ENCODE measurements around the gene CENPB.
"Not testable (repeated sequence)": the region's sequence is repeated elsewhere in the genome, so short reads cannot be mapped to it uniquely, and the experiment has no call there.

Gene CENPB

DNA sequence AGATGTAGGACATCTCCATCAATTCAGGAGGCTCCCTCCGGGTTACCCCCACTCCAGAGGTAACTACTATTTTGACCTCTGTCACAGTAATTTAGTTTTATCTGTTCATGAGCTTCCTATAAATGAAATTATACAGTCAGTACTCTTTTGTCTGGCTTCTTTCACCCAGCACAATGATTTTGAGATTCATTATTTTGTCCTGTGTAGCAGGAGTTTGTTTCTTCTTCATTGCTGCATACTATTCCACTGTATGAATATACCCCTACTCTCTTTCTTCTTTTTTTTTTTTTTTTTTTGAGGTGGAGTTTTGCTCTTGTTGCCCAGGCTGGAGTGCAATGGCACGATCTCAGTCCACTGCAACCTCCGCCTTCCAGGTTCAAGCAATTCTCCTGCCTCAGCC lies 22.0 kb upstream of the CENPB start:
- no peak for DNase-seq

DNA sequence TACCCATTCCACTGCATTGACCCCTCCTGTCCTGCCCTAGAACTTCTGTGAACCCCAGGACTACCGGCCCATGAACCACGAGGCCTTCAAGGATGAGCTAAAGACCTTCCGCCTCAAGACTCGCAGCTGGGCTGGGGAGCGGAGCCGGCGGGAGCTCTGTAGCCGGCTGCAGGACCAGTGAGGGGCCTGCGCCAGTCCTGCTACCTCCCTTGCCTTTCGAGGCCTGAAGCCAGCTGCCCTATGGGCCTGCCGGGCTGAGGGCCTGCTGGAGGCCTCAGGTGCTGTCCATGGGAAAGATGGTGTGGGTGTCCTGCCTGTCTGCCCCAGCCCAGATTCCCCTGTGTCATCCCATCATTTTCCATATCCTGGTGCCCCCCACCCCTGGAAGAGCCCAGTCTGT lies 18.2 kb upstream of the CENPB start:
- no peak for DNase-seq

DNA sequence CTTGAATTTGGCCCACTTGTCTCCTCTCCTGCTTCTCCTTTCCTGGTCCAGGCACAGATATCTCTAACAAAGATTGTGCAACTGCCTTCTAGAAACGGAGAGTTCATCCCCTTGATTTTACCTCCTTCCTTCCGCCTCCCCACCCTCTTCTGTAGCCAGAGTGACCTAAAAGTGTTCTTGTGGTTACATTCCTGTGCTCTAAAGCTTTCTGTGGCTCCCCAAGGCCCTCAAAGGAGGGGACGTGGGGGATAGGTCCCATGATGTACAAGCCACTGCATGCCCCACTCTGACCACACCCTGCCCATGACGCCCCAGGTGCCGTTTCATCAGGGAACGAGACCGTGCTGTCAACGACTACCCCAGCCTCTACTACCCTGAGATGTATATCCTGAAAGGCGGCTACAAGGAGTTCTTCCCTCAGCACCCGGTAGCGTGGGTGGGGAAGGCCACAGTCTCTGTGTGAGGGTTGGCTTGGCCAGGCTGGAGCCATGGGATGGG lies 17.8 kb upstream of the CENPB start:
- no peak for DNase-seq

DNA sequence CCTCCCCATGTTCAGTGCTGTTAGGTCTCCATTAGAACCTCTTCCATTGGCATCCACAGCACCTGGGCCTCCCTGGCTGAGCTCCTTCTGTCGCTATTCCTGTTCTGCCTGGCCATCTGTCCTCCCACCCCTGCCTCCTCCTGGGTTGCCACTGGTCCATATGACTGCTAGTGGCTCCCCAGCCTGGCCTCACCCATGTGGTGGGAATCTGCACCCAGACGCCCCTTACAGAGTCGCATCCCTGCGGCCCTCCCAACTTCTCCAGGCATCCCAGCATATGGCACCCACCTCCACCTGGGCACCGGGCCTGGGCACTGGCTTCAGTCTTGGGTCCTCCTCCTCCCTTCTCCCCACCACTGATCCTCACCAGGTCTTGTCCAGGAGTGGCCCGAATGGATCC lies 17.3 kb upstream of the CENPB start:
- DNase-seq = no peak

DNA sequence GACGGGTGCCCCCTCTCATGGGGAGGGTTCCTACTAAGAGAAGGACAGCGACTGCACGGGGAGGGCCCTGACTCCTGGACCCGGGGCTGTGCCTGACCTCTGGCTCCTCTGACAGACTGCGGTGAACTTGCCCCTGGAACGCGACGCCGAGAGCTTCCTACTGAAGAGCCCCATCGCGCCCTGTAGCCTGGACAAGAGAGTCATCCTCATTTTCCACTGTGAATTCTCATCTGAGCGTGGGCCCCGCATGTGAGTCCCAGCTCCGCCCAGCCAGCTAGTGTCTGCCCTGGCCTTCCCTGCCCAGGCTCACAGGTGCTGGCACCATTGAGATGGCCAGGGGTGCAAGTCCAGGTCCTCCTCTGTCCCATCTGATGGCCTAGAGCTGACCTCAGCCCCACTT lies 16.7 kb upstream of the CENPB start:
- no peak for DNase-seq

DNA sequence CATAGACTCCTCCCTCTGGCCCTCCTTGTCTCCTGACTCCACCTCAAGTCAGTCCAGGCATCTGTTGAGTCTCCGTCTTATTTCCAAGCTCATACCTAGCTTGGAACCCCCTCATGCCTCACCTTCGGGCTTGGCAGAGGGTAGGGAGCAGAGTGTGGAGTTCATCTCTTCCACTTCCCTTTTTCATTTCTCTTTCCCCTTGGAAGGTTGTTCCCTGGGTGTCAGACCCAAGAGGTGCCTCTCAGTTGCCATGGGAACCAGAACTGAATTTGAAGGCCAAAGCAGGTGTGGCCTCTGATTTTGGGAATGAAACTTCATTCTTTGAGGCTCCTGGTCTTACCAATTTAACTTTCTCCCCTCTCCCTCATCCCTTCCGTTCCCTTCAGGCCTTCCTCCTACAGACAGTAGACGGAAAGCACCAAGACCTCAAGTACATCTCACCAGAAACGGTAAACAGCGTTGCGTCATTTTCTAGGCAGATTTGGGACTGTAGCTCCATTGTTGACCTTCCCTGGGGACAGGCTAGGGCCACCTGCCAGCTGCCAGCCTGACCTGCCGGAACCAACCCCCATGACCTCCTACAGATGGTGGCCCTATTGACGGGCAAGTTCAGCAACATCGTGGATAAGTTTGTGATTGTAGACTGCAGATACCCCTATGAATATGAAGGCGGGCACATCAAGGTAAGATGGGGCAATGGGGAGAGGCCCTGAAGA lies 16.1 kb upstream of the CENPB start:
- DNase-seq = no peak

DNA sequence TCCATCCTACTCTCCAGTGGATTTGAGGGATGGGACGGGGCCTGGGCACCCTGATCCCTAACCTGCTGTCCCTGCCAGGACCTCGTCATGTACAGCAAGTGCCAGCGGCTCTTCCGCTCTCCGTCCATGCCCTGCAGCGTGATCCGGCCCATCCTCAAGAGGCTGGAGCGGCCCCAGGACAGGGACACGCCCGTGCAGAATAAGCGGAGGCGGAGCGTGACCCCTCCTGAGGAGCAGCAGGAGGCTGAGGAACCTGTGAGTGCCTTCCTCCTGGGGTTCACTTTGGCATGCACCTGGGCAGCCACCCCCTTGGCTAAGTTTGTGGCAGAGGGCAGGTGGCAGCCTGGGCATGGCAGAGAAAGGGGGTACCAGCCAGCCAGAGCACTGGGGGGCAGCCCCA lies 15.3 kb upstream of the CENPB start:
- no peak for DNase-seq

DNA sequence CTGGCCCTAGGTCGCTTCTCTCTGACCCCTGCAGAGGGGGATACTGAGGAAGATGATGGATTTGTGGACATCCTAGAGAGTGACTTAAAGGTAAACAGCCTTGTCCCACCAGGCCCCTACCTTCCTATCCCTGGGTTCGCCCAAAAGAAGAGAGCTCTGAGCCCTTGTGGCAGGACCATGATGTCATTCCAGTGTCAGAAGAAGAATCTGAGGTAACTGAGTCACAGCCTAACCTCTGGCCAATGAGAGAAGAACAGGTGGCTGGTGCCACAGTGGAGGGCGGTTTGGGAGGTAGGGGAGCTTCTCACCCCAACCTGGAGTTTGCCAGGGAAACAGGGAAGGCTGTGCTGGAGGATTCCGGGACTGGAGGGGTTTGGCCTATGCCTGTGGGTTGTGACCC lies 14.8 kb upstream of the CENPB start:
- no peak for DNase-seq

DNA sequence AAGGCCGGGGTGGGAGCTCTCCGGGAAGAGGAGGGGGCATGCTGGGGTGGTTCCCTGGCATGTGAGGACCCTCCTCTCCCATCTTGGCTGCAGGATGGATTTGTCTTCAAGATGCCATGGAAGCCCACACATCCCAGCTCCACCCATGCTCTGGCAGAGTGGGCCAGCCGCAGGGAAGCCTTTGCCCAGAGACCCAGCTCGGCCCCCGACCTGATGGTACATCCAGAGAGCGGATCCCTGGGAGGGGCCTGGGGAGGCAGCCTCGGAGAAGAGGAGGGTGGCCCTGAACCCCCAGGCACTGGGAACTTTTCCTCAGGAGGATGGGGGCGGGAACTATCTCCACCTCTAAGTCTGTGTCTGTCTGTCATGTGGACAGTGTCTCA lies 14.3 kb upstream of the CENPB start:
- DNase-seq = no peak

DNA sequence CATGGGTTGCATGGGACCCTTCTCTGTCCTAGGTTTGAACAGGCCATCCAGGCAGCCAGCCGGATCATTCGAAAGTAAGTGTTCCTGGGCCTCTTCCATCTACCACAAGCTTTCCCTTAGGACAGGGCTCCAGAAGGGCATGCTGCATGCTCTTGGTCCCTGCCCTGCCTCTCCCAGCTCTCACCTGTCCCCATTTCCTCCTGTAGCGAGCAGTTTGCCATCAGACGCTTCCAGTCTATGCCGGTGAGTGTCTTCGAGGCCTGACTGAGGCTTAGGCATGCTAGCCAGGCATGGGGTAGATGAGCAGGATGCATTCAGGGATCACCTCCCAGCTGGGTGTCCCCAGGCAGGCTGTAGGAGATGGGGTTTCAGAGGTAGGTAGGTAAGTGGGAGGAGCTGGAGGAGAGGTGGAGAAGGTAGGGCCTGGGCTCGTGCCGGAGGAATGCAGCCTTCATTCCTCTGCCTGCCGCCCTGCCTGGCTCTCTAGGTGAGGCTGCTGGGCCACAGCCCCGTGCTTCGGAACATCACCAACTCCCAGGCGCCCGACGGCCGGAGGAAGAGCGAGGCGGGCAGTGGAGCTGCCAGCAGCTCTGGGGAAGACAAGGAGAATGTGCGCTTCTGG lies 13.8 kb upstream of the CENPB start:
- DNase-seq = no peak

DNA sequence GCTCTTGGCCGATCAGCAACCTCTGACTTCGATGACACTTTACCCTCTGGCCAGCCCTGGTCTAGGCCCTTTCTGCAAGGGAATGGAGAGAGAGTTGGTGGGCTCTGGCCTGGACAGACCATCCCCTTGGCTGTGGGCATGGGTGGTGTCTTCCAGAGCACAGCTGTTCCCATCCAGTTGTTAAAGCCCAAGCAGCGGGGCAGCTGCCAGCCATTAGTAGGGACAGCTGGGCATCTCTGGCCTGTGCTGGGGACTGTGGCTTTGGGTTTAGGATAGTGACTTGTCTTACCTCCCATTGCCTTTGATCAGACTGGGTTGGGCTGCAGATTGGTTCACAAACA lies 12.3 kb upstream of the CENPB start:
- no peak for DNase-seq

DNA sequence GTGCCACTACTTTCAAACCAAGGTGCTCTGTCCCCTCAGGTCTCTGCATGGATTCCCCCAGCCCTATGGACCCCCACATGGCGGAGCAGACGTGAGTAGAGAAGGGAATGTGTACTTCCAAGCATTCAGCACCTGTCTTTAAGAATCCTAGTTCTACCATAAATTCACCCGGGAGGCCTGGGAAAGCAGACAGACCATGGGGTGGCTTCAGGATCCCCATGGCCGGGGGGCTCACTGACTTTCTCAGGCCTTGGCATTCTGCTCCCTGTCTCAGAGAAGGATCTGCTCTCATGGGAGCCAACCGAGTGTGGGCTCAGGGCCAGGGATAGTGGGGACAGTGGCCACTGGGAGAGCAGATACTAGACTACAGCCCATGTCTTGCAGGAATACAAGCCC lies 11.8 kb upstream of the CENPB start:
- no peak for DNase-seq

DNA sequence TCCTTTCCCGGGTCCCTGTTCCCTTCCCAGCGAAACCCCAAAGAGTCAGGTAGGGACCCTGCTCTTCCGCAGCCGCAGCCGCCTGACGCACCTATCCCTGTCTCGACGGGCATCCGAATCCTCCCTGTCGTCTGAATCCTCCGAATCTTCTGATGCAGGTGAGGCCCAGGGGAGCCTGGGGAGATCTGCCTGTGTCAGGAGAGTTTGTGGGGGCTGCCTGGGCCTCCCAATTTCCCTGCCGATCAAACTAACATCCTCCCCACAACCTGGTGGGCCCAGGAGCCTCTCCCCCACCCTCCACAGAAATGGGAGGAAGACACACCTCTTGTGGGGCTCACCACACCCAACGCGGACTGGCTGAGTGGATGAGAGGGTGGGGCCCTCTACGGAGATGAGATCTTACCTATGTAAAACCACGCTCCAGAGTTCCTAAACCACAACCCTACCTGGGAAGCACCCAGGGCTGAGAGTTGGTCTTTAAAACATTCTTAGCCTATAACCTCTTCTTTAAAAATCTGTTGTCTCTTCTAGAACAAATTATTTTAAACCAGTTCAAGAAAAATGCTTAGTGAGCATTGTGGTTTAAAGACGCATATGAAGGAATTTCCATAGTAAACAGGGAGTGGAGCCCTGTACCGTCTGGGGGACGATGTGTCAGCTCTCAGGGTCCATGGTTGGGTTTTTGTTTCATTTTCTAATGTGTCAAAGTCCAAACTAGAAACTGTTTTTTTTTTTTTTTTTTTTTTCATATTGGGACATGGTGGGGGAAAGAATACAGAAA lies 11.2 kb upstream of the CENPB start:
- DNase-seq = no peak

DNA sequence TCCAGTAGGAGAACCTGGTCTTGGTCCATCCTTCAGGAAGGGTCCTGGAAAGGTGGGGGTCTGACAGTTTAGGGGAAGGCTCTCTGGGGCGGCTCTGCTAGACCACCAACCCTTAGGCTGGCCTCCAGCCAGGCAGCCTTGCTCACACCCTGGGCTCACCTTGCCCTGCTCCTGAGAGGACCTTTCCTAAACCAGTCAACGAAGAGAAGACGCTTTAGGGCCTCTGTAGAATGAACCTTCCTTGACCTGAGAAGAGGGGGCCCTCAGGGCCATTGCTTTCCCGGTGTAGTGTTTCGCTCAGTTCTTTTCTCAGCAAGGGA lies 10.6 kb upstream of the CENPB start:
- DNase-seq = no peak

DNA sequence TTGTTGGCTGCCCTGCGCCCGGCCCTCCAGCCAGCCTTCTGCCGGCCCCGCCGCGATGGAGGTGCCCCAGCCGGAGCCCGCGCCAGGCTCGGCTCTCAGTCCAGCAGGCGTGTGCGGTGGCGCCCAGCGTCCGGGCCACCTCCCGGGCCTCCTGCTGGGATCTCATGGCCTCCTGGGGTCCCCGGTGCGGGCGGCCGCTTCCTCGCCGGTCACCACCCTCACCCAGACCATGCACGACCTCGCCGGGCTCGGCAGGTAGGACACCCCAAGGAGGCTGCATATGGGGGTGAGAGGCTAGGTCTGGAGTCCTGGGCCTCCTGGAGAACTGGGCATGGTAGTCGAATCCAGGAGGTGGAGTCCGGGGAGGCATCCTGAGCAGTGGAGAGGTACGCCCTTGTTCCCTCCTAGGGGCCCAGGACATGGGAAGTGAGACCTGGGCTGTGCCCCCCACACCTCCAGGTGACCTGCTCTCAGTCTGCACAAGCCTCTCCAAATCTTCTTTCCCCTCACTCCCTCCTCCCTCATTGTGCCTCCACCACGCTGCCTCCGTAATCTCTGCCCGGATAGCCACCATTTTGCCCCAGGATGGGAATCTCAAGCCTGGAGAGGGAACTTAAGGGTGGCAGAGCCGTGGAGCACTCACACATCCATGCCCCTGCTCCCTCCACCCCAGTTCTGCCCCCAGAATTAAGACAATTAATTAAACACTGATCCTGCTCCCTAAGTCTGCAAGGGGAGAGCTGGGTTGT lies 10.1 kb upstream of the CENPB start:
- DNase-seq = no peak

DNA sequence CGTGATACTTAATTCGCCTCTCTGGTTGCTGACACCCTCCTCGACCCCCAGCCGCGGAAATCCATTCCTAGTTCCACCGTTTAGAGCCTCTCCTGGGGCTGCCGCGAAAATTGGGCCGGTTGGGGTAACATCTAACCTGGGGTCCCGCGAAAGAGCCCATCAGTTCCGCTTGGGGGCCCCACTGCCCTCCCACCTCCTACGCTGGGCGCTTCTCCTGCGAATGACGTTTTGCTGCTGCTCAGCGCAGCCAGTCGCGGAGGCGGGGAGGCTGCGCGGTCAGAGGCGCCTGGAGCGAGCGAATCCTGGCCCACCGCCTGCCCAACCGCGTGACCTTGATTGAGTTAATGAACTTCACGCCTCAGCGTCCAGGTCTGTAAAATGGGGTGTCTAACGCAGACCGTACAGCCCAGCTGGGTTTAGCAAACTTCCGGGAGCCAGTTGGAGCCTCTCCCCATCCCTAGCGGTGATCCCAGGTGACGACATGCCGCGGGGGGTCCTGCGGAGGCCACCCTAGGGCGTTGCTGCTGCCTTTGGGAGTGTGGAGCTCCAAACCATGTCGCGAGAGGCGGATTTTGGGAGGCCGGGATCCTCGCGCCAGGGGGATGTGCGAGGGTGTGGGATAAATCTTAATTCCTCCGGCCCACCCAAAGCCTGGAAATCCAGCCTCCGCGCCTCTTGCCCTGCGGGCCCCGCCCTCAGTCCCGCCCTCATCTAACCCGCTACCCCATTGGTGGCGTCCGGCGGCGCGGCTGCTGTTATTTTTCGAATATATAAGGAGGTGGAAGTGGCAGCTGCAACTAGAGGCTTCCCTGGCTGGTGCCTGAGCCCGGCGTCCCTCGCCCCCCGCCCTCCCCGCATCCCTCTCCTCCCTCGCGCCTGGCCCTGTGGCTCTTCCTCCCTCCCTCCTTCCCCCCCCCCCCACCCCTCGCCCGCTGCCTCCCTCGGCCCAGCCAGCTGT lies 9.2 kb upstream of the CENPB start, which contains the start of gene CDC25B:
Gene CDC25B, plus strand, starts transcription at position 800 of the 958 bp plus-strand sequence. CDS start 222 bp downstream, outside the sequence.
- peak; percentile 93 for DNase-seq

DNA sequence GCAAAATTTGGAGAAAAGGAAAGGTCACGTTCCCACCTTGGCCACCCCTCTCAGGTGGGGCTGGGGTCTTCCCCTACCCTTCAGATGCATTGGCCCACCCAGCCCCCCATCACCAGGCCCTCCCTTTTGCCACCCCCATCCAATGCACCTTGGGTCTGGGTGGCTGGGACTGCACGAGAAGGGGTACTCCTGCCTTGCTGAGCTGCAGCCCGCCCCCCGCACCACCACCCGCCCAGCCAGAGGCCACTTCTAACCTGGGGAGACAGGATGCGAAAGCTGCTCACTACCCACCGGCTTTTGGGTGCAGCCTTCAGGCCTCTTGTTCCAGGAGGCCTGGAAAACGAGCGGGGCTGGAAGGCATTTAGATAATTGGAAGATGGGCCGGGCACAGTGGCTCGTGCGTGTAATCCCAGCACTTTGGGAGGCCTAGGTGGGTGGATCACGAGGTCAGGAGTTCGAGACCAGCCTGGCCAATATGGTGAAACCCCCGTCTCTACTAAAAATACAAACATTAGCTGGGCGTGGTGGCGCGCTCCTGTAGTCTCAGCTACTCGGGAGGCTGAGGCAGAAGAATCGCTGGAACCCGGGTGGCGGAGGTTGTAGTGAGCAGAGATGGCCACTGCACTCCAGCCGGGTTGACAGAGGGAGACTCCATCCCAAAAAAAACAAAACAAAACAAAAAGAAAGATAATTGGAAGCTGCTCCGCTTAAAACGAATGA lies 8.3 kb upstream of the CENPB start:
- DNase-seq = no peak

DNA sequence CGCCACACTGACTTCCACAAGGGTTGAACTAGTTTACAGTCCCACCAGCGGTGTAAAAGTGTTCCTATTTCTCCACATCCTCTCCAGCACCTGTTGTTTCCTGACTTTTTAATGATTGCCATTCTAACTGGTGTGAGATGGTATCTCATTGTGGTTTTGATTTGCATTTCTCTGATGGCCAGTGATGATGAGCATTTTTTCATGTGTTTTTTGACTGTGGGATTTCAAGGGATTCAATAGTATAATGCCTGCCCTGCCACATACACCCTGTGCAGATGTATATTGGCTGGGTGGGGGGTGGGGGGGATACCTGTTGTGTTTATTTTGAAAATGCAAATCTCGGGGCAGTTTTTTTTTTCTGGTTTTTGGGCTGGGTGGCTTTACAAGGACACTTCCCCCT lies 7.6 kb upstream of the CENPB start:
- DNase-seq = not testable (repeated sequence)

DNA sequence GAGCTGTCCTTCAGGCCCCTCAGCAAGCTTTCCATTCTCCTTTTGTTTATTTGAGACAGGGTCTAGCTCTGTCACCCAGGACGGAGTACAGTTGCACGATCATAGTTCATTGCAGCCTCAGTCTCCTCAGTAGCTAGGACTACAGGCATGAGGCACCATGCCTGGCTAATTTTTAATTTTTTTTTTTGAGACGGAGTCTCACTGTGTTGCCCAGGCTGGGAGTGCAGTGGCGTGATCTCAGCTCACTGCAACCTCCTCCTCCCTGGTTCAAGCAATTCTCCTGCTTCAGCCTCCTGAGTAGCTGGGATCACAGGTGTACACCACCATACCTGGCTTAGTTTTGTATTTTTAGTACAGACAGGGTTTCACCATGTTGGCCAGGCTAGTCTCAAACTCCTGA lies 2.7 kb upstream of the CENPB start:
- DNase-seq = not testable (repeated sequence)

DNA sequence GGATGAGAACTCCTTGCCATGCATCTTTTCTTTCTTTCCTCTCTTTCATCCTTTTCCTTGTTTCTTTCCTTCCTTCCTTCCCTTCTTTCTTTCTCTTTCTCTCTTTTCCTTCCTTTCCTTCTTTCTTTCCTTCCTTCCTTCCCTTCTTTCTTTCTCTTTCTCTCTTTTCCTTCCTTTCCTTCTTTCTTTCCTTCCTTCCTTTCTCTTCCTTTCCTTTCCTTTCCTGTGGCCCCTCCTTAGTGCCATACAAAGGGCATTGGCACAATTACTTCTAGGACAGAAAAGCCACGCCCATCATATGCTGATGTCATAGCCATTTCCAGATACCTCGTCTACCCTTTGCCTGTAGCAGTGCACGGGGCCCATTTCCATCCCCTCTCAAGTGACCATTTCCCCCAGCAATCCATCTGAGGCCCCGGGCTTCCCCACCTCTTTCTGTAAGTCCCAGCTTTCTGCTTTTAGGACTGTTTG lies 2.2 kb upstream of the CENPB start:
- no peak for DNase-seq

DNA sequence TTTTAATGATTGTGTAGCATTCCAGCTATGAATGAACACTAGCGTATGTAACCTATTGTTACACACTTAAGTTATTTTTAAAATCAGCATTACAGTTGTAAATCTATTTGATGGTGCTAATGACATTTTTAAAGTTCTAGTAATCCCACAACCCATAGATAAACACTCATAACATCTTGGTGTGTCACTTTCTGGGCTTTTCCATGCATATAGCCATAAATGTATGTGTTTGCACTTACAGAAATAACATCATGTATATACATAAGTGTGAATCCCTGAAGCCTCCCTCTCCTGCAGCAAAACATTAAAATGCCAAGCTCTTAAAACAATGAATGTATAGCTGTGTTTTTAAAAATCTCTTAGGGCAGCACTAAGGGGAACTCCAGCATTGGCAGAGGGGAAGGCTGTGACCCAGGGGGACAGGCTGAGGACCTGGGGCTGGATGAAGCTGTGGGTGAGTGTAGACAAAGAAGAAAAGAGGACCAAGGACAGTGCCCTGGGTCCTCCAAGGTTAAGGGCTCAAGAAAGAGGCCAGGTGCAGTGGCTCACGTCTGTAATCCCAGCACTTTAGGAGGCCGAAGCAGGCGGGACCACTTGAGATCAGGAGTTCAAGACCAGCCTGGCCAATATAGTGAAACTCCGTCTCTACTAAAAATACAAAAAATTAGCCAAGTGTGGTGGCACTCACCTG lies 929 bp upstream of the CENPB start:
- no peak for DNase-seq

Data from activated CD8-positive, alpha-beta memory T cell treated with anti-CD3 and anti-CD28 coated beads, Interleukin-2, amount 50 U/mL, for 48 hours (primary cell).